Left ventricle myocardium inferior (tissue), 1 donor: Measurements from ENCODE around the gene VEGFB. TPM values are rescaled to one million over a fixed set of nuclear protein-coding genes. Genes with fewer than 3 reads are reported as not detected.

Experiments used
- DNase-seq: peaks from one replicate; pipeline ENCODE4 v3.0.0-alpha.2; 2020
- H3K27ac ChIP-seq: fragments of 200-600 bp; replicated peaks from 2 replicates; pipeline ENCODE4 v1.8.0; 2021
- H3K27me3 ChIP-seq: fragments of 200-600 bp; 2 replicates; pipeline ENCODE4 v1.8.0; 2021; ENCODE audit warnings: low read depth
- H3K36me3 ChIP-seq: fragments of 200-600 bp; 2 replicates; pipeline ENCODE4 v1.8.0; 2021
- H3K4me1 ChIP-seq: fragments of 200-600 bp; 2 replicates; pipeline ENCODE4 v1.8.0; 2021
- H3K4me3 ChIP-seq: fragments of 200-600 bp; 2 replicates; pipeline ENCODE4 v1.8.0; 2021; ENCODE audit warnings: mild to moderate bottlenecking, moderate library complexity
- H3K9me3 ChIP-seq: fragments of 200-600 bp; replicated peaks from 2 replicates; pipeline ENCODE4 v1.8.0; 2021
- intact Hi-C: fragments of 100-400 bp; cut with micrococcal nuclease; formaldehyde crosslinking; loops from one replicate; pipeline ENCODE4 v1.11.0; 2022
- long read RNA-seq: library from polyadenylated mRNA; unstranded; transcript quantifications from one replicate; pipeline ENCODE4 v2.0.0, GENCODE V29; 2021
- total RNA-seq: library from RNA; stranded (reverse); fragmentation: NEBNext Ultra II Directional; extraction: Animal tissue kit (Norgen Biotek cat#: 25700); gene quantifications from one replicate; pipeline ENCODE4 v1.2.1, GENCODE V29; 2021
- TF ChIP-seq, protein P1 (sequence below): fragments of 200-600 bp; IDR thresholded peaks from 2 replicates; pipeline ENCODE4 v1.8.0; 2021; ENCODE audit warnings: antibody characterized with exemption, mild to moderate bottlenecking, borderline replicate concordance
- donor health status: DM: no; HTN: yes; CAD: no; lungs with severe emphysema.

The VEGFB gene
- 272 TPM for total RNA-seq
- long read RNA-seq, transcript VEGFB-202 (7 exons, 979 nt) = major isoform, 174 of 379 reads
- long read RNA-seq, transcript VEGFB-201 (7 exons, 1,380 nt) = minor isoform, 122 of 379 reads
- long read RNA-seq, partial matches to known transcripts = 45 of 379 reads
- long read RNA-seq, other reads (novel, unspliced or antisense) = 38 of 379 reads

GRCh38 chr11:64233913-64234586 is at the start of gene VEGFB:
TSS of gene VEGFB (plus strand) at chr11:64234584. CDS start at chr11:64234834, 250 bp downstream.
- H3K4me1 ChIP-seq = peaks cover 73% of the 10 kb centered on the region
- TF ChIP-seq, protein P1, sequence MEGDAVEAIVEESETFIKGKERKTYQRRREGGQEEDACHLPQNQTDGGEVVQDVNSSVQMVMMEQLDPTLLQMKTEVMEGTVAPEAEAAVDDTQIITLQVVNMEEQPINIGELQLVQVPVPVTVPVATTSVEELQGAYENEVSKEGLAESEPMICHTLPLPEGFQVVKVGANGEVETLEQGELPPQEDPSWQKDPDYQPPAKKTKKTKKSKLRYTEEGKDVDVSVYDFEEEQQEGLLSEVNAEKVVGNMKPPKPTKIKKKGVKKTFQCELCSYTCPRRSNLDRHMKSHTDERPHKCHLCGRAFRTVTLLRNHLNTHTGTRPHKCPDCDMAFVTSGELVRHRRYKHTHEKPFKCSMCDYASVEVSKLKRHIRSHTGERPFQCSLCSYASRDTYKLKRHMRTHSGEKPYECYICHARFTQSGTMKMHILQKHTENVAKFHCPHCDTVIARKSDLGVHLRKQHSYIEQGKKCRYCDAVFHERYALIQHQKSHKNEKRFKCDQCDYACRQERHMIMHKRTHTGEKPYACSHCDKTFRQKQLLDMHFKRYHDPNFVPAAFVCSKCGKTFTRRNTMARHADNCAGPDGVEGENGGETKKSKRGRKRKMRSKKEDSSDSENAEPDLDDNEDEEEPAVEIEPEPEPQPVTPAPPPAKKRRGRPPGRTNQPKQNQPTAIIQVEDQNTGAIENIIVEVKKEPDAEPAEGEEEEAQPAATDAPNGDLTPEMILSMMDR = no peak
- intact Hi-C loops = no loop called here

DNA sequence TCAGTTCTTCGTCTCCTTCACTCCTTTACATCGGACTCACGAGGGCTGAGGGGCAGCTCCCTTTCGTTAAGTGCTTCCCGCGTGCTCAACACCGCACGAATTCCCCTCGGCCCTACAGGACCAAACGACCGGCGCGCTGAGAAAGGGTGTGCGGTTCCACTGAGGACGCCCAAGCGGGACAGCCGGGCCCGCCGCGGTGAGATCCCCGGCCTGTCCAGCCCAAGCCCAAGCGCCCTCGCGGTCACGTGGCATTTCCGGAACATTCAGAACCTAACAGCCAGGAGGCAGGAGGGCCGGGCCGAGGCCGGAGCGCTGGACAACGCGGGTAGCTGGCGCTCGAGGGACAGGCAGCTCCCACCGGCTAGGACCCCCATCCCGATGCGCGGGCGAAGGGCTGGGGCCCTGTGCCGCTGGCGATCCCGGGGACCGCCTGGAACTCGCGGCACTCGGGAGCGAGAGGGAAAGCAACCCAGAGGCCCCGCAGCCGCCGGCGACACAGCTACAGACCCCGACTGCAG is 49.1 kb upstream of the VEGFB start:
- Histone ChIP-seq H3K27me3 (no peaks in the 10 kb centered on the region), H3K27ac (peak overlapping the region; percentile 98), H3K36me3 (peaks cover 10% of the 10 kb centered on the region), H3K9me3 (no peaks in the 10 kb centered on the region), H3K4me3 (peak overlapping the region; percentile 82), H3K4me1 (peaks cover 52% of the 10 kb centered on the region)
- TF ChIP-seq, protein P1 = peak; percentile 69
- intact Hi-C loops = no loop called here
- peak; percentile 88 for DNase-seq

More at GRCh38 chr11:64233913-64234586, at the start of gene VEGFB:
- H3K27ac ChIP-seq = peak within 1 kb of the TSS; percentile 95
- peaks cover 16% of the 10 kb centered on the region for H3K36me3 ChIP-seq
- H3K4me3 ChIP-seq = peak within 1 kb of the TSS; percentile 85
- no peaks in the 10 kb centered on the region for H3K9me3 ChIP-seq
- DNase-seq = peak; percentile 81
- no peaks in the 10 kb centered on the region for H3K27me3 ChIP-seq

DNA sequence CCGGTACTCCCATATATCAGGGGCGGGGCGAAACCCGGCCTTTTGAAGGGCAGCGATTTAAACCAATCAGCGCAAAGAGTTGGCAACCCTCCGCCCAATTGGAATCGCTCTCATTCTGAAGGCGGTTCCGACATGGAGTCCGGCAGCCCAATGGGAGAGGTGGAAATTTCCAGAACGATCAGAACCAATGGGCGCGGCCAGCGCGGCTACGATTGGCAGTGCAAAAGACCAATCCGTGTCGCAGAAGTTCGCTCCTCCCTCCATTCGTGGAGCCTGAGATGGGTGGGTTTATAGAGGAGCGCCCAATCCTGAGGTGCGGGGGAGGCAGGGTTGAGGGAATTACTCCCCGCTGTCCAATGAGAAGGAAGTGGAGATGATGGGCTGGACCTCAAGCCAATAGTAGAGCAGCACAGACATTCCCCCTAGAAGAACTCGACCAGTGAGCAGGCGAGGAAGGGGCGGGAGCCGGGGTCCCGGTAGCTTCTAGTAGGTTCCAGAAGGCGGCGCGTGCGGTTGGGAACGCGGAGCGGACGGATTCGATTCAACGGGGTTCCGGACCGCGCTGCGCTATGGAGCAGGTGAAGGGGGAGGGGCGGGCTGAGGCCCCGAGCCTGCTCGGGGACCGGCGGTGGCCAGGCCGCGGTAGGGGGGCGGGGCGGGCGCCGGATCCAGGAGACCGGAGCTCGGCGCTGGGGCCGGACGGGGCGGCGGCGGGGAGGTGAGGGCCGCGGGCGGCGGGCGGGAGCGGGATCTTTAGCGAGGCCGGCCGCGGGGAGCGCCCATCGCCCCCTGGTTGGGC is 48.5 kb upstream of the VEGFB start, which contains the start of gene STIP1:
STIP1 (plus strand) TSS at position 479 of the 799 bp plus-strand sequence; CDS start at position 570, 91 bp downstream.
- H3K4me1 ChIP-seq = peaks cover 46% of the 10 kb centered on the region
- peak within 1 kb of the TSS; percentile 98 for H3K27ac ChIP-seq
- H3K27me3 ChIP-seq = no peaks in the 10 kb centered on the region
- peak; percentile 99 for DNase-seq
- peak within 1 kb of the TSS; percentile 82 for H3K4me3 ChIP-seq
- peaks cover 10% of the 10 kb centered on the region for H3K36me3 ChIP-seq
- TF ChIP-seq, protein P1 = peak; percentile 44
- intact Hi-C loops = no loop called here
- H3K9me3 ChIP-seq = no peaks in the 10 kb centered on the region

- no peak overlapping the region for H3K4me3 ChIP-seq
- TF ChIP-seq, protein P1 = no peak
- intact Hi-C loops = no loop called here
- no peaks in the 10 kb centered on the region for H3K27me3 ChIP-seq
- H3K27ac ChIP-seq = no peak overlapping the region
- H3K36me3 ChIP-seq = peaks cover 10% of the 10 kb centered on the region
- H3K4me1 ChIP-seq = peaks cover 42% of the 10 kb centered on the region
- DNase-seq = no peak
- H3K9me3 ChIP-seq = no peaks in the 10 kb centered on the region
Measured at GRCh38 chr11:64186492-64187165, 47.8 kb upstream of the VEGFB start.

GRCh38 chr11:64192434-64192833 is 42.0 kb upstream of the VEGFB start:
- peaks cover 4% of the 10 kb centered on the region for H3K4me1 ChIP-seq
- TF ChIP-seq, protein P1 = no peak
- no peaks in the 10 kb centered on the region for H3K27me3 ChIP-seq
- no peak overlapping the region for H3K4me3 ChIP-seq
- intact Hi-C loops = no loop called here
- H3K27ac ChIP-seq = no peak overlapping the region
- DNase-seq = no peak
- H3K36me3 ChIP-seq = peaks cover 61% of the 10 kb centered on the region
- H3K9me3 ChIP-seq = no peaks in the 10 kb centered on the region
